CD14-positive monocyte (primary cell): Measurements from ENCODE around the gene OXT. TPM values are rescaled to one million over a fixed set of nuclear protein-coding genes. Genes with fewer than 3 reads are reported as not detected.

ENCODE experiments used
- DNase-seq, 3 donors: peaks; one replicate each; pipeline ENCODE4 v3.0.0-alpha.2; 2011 to 2022
- H2AFZ ChIP-seq: 2 replicates; pipeline ENCODE4 v1.6.0; 2012; ENCODE audit warnings: mild to moderate bottlenecking, low read depth, low read length, inconsistent platforms; ENCODE audit not compliant: insufficient read depth, poor library complexity, severe bottlenecking
- H3K27ac ChIP-seq, 2 donors: 1 replicate in 1 of 2; 2 replicates in 1 of 2; pipeline ENCODE4 v1.5.1; 2012 to 2013; ENCODE audit warnings: low read length in 2 of 2, control low read depth in 1 of 2, inconsistent platforms in 1 of 2, low read depth in 1 of 2, mild to moderate bottlenecking in 1 of 2
- H3K27me3 ChIP-seq, 2 donors: one replicate each; pipeline versions ENCODE4 v1.6.0 to v1.6.1; 2011 to 2013; ENCODE audit warnings: low read length in 2 of 2; ENCODE audit not compliant: control insufficient read depth in 2 of 2, insufficient read depth in 2 of 2
- H3K36me3 ChIP-seq, 2 donors: replicated peaks in 1 of 2; 1 replicate in 1 of 2; 2 replicates in 1 of 2; pipeline versions ENCODE4 v1.5.1 to v1.6.1; 2012 to 2013; ENCODE audit warnings: low read length in 2 of 2, control low read depth in 1 of 2, inconsistent platforms in 1 of 2, mild to moderate bottlenecking in 1 of 2; ENCODE audit not compliant: insufficient read depth in 2 of 2, control insufficient read depth in 1 of 2
- H3K4me1 ChIP-seq, 2 donors: 1 replicate in 1 of 2; 2 replicates in 1 of 2; pipeline versions ENCODE4 v1.5.1 to v1.6.1; 2012 to 2013; ENCODE audit warnings: low read length in 2 of 2, control low read depth in 1 of 2, inconsistent platforms in 1 of 2, mild to moderate bottlenecking in 1 of 2, moderate library complexity in 1 of 2; ENCODE audit not compliant: insufficient read depth in 2 of 2, control insufficient read depth in 1 of 2
- H3K4me2 ChIP-seq: replicated peaks from 2 replicates; pipeline ENCODE3; 2012; ENCODE audit warnings: low read length, moderate library complexity, mild to moderate bottlenecking; ENCODE audit not compliant: poor library complexity, severe bottlenecking; ENCODE audit errors: extremely low read depth
- H3K4me3 ChIP-seq, 3 experiments: fragments of 200-600 bp in 1 of 3; sonication (generic) in 1 of 3; replicated peaks in 1 of 3; 1 replicate in 2 of 3; 2 replicates in 1 of 3; pipeline ENCODE4 v1.5.1; 2011 to 2013; ENCODE audit warnings: low read length in 3 of 3, mild to moderate bottlenecking in 3 of 3, control low read depth in 2 of 3, low read depth in 2 of 3, inconsistent platforms in 1 of 3, moderate library complexity in 1 of 3
- H3K79me2 ChIP-seq: 2 replicates; pipeline ENCODE4 v1.6.0; 2012; ENCODE audit warnings: mild to moderate bottlenecking, control low read depth, inconsistent platforms, low read length, moderate library complexity; ENCODE audit not compliant: insufficient read depth
- H3K9ac ChIP-seq: 2 replicates; pipeline ENCODE4 v1.6.0; 2017; ENCODE audit warnings: low read length, mild to moderate bottlenecking; ENCODE audit not compliant: insufficient read depth, poor library complexity, severe bottlenecking
- H3K9me3 ChIP-seq, 2 donors: replicated peaks in 1 of 2; 1 replicate in 1 of 2; 2 replicates in 1 of 2; pipeline versions ENCODE4 v1.5.1 to v1.6.1; 2012 to 2013; ENCODE audit warnings: low read length in 2 of 2, control low read depth in 1 of 2; ENCODE audit not compliant: control insufficient read depth in 1 of 2, insufficient read depth in 1 of 2
- H4K20me1 ChIP-seq: 2 replicates; pipeline ENCODE4 v1.6.0; 2012; ENCODE audit warnings: mild to moderate bottlenecking, low read length, control low read depth, moderate library complexity; ENCODE audit not compliant: insufficient read depth
- H3K27ac Mint-ChIP-seq, 7 donors: one replicate each; pipeline ENCODE4 v1.8.0; 2020; ENCODE audit warnings: mild to moderate bottlenecking in 7 of 7, mixed read lengths in 7 of 7, moderate library complexity in 6 of 7, inconsistent platforms in 2 of 7
- H3K27me3 Mint-ChIP-seq, 3 donors: one replicate each; pipeline ENCODE4 v1.8.0; 2021 to 2022; ENCODE audit warnings: low read depth in 3 of 3, mild to moderate bottlenecking in 3 of 3, mixed read lengths in 3 of 3, moderate library complexity in 3 of 3, inconsistent platforms in 1 of 3
- H3K36me3 Mint-ChIP-seq, 2 donors: one replicate each; pipeline ENCODE4 v1.8.0; 2020; ENCODE audit warnings: mixed read lengths in 2 of 2, inconsistent platforms in 1 of 2, mild to moderate bottlenecking in 1 of 2
- H3K4me1 Mint-ChIP-seq: one replicate; pipeline ENCODE4 v1.8.0; 2020; ENCODE audit warnings: mild to moderate bottlenecking, mixed read lengths
- H3K4me3 Mint-ChIP-seq, 2 donors: one replicate each; pipeline ENCODE4 v1.8.0; 2020; ENCODE audit warnings: mild to moderate bottlenecking in 2 of 2, mixed read lengths in 2 of 2, moderate library complexity in 1 of 2
- H3K9me3 Mint-ChIP-seq, 7 donors: one replicate each; pipeline ENCODE4 v1.8.0; 2020 to 2022; ENCODE audit warnings: mixed read lengths in 7 of 7, mild to moderate bottlenecking in 6 of 7, moderate library complexity in 6 of 7, inconsistent platforms in 2 of 7
- WGBS: methylation state at CpG from one replicate; pipeline ENCODE4 v1.1.5; 2013; ENCODE audit warnings: missing lambda C conversion rate; ENCODE audit not compliant: insufficient coverage; 5-methylcytosine and 5-hydroxymethylcytosine counted together
- intact Hi-C, 2 donors: fragments of 100-400 bp; cut with micrococcal nuclease; formaldehyde crosslinking; loops; one replicate each; pipeline versions ENCODE4 v1.15.0 to v1.15.1; 2023
- polyA plus RNA-seq, 3 donors: library from polyadenylated mRNA; depleted of rRNA in 1 of 3; unstranded in 2 of 3; stranded (reverse) in 1 of 3; fragments of 300-500 nt in 2 of 3; fragments of >200 nt in 1 of 3; fragmentation: Illumina TruSeq in 2 of 3; gene quantifications; 1 replicate in 2 of 3; 2 replicates in 1 of 3; pipeline ENCODE4 v1.2.3, GENCODE V29; 2012 to 2021
- TF ChIP-seq, protein P1 (sequence below): fragments of 200-600 bp; IDR thresholded peaks from one replicate; pipeline ENCODE4 v1.8.0; 2022; ENCODE audit warnings: antibody characterized with exemption, mild to moderate bottlenecking

The OXT gene
- polyA plus RNA-seq, 3 donors: not detected

DNA sequence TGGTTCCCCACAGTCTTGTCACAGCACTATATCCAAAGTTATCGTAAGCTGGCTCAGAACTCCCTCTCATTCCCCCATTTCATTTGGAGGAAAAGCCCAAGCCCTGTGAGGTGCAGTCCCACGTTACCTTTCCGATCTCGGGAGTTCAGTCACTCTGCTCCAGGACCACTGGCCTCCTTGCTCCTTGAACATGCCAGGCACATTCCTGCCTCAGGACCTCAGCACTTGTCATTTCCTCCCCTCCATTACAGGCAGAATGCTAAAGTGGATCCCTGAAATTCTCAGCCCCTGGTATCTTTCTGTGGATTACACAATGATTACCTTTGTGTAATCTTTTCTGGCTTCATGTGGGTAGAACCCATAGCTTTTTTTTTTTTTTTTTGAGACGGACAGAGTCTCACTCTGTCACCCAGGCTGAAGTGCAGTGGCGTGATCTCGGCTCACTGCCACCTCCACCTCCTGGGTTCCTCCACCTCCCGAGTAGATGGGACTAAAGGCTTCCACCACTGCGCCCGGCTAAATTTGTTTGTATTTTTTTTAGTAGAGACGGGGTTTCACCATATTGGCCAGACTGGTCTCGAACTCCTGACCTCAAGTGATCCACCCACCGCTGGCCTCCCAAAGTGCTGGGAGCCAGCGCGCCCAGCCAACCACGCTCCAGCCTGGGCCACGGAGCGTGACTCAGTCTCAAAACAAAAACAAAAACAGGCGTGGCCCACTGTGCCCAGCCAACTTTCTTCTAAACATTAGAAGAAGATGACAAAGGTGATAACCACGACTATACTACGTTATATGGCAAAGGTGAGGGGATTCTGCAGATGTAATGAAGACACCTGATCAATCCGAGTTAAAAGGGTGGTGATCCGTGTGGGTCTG, 4.0 kb upstream of the OXT start:
- H3K4me2 ChIP-seq: no peak overlapping the region
- intact Hi-C loops: no loop called here
- H3K27ac Mint-ChIP-seq: no peak overlapping the region
- H3K4me3 ChIP-seq: no peak overlapping the region
- no peaks in the 10 kb centered on the region for H3K9me3 ChIP-seq
- H3K4me1 Mint-ChIP-seq: peaks cover 10% of the 10 kb centered on the region
- H3K27me3 Mint-ChIP-seq: peaks cover 15 to 38% (median 29%) of the 10 kb centered on the region in 3 donors
- no peak overlapping the region for H2AFZ ChIP-seq
- TF ChIP-seq, protein P1, sequence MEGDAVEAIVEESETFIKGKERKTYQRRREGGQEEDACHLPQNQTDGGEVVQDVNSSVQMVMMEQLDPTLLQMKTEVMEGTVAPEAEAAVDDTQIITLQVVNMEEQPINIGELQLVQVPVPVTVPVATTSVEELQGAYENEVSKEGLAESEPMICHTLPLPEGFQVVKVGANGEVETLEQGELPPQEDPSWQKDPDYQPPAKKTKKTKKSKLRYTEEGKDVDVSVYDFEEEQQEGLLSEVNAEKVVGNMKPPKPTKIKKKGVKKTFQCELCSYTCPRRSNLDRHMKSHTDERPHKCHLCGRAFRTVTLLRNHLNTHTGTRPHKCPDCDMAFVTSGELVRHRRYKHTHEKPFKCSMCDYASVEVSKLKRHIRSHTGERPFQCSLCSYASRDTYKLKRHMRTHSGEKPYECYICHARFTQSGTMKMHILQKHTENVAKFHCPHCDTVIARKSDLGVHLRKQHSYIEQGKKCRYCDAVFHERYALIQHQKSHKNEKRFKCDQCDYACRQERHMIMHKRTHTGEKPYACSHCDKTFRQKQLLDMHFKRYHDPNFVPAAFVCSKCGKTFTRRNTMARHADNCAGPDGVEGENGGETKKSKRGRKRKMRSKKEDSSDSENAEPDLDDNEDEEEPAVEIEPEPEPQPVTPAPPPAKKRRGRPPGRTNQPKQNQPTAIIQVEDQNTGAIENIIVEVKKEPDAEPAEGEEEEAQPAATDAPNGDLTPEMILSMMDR: no peak
- peaks cover 9 to 20% of the 10 kb centered on the region in 2 donors for H3K27me3 ChIP-seq
- peaks cover 2 to 10% (median 3%) of the 10 kb centered on the region in 7 donors for H3K9me3 Mint-ChIP-seq
- WGBS: 92% methylated on average over 19 of the region's 23 CpGs
- peaks cover 6 to 11% of the 10 kb centered on the region in 2 donors for H3K4me1 ChIP-seq
- no peak overlapping the region for H3K9ac ChIP-seq
- H3K27ac ChIP-seq: no peak overlapping the region
- H4K20me1 ChIP-seq: no peaks in the 10 kb centered on the region
- DNase-seq: no peak
- H3K79me2 ChIP-seq: no peaks in the 10 kb centered on the region
- H3K36me3 ChIP-seq: no peaks in the 10 kb centered on the region
- H3K4me3 Mint-ChIP-seq: no peak overlapping the region
- peaks cover 0 to 5% of the 10 kb centered on the region in 2 donors for H3K36me3 Mint-ChIP-seq

DNA sequence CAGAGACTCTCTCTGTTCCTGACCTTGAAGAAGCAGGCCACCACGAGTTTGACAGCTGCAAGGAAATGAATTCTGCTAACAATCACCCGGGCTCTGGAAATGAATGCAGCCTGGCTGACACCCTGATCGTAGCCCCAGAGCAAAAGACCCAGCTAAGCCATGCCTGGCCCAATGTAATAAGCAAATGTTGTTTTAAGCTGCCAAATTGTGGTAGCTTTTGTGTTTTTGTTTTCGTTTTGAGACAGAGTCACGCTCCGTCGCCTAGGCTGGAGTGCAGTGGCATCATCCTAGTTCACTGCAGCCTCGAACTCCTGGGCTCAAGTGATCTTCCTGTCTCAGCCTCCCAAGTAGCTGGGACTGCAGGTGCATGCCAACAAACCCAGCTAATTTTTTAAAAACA, 3.3 kb upstream of the OXT start:
- Histone ChIP-seq H3K4me1 (peaks cover 8 to 15% of the 10 kb centered on the region in 2 donors), H2AFZ (no peak overlapping the region), H3K79me2 (no peaks in the 10 kb centered on the region), H3K4me2 (no peak overlapping the region), H3K9ac (no peak overlapping the region), H3K9me3 (no peaks in the 10 kb centered on the region), H3K36me3 (no peaks in the 10 kb centered on the region), H4K20me1 (no peaks in the 10 kb centered on the region), H3K27me3 (peaks cover 11 to 27% of the 10 kb centered on the region in 2 donors), H3K27ac (no peak overlapping the region), H3K4me3 (no peak overlapping the region)
- intact Hi-C loops: no loop called here
- Mint-ChIP-seq H3K27me3 (peaks cover 22 to 45% (median 36%) of the 10 kb centered on the region in 3 donors), H3K36me3 (peaks cover 0 to 5% of the 10 kb centered on the region in 2 donors), H3K9me3 (peaks cover 3 to 14% (median 8%) of the 10 kb centered on the region in 7 donors), H3K27ac (no peak overlapping the region), H3K4me1 (peaks cover 12% of the 10 kb centered on the region), H3K4me3 (no peak overlapping the region)
- 76% methylated on average over 8 of the region's 8 CpGs for WGBS
- TF ChIP-seq, protein P1: no peak
- DNase-seq: no peak
